Endometrial microvascular endothelial cells (primary cell): ENCODE measurements around the gene CD47. TPM values are rescaled to one million over a fixed set of nuclear protein-coding genes. Genes with fewer than 3 reads are reported as not detected.

Experiments
- in situ Hi-C: cut with HindIII; loops from 2 replicates; pipeline ENCODE4 v1.10.0; 2017; ENCODE audit warnings: low sequenced_read_pairs, low pct_unique_long_range_greater_than_20kb; ENCODE audit errors: inconsistent ontology term
- total RNA-seq: library from RNA; depleted of rRNA; stranded (reverse); fragments of >200 nt; gene quantifications from one replicate; pipeline ENCODE4 v1.2.3, GENCODE V29; 2015; ENCODE audit errors: inconsistent ontology term

Gene CD47
- total RNA-seq, 1 donor from 2014 or later: 74.9 TPM

DNA sequence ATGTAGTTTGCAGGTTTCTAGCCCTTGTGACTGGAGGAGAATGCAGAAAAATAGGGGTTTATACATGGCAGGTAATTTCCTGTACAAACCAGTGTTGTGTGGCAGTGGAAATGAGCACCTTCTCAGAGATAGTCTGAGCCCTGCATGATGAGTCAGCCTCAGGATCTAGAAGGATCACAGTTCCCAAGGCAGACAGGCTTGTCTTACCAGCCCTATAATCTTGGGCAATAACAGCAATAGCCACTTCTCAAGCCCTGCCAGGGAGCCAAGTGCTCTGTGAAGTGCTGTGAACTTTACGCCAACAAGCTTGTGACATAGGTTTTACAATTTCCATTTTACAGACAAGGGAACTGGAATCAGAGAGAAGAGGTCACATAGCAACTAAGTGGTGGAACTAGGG, 89.4 kb downstream of the CD47 start:
- in situ Hi-C loops: no loop called here

DNA sequence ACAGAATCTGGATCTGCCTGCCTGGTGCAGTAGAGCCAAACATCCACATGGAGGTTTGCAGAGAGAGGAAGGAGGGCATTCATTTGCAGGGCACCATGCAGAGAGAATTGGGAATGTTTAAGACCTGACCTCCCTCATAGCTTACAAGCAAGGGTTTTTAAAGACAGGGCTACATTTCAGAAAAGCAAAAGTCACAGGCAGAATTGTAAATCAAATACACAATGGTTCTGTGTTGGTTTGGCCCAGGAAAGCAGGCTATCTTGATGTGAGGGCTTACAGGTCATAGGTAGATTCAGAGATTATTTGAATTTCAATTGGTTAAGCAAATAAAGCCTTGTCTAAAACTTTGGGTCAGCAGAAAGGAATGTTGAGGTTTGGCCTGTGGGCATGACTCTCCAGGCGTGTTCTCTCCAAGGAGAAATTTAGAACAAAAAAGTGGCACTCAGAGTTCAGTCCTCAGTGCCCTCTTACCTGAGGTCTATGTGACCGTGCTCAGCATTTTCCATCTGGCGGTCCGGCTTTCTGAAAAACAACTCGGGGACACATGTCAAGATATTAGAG, 91.5 kb downstream of the CD47 start:
- in situ Hi-C loops: no loop called here

DNA sequence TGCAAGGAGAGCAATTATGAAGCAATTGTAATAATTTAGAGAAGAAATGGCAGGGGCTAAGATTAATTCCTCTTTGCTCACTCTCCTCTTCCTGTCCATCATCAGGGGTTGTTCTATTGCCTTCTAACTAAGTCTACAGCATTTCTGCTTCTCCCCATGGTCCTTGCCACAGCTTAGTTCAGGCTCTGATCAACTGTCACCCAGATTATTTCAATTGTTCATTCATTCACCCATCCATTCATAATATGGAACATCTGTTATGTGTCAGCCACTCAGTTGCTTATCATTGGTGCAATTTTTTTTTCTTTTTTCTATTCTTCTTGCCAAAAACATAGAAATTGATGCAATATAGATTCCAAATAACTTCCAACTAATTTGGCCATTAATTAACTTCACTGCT, 93.2 kb downstream of the CD47 start:
- in situ Hi-C loops: no loop called here

DNA sequence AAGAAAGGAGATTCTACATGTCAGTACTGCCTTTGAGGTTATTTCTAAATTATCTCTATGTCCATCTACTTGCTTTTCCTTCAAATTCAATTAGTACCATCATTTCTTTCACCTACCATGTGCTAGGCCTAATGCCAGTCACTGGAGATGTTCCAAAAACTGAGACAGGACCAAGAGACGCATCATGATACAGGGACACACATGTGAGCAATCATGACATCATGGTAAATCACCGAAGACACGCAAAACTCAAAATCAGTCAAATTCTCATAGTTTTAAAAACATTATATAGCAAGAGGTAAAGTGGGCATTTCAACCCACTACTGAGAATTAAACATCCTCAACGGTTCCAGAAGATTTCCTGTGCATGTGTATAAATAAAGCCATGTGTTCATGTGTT, 95.0 kb downstream of the CD47 start:
- in situ Hi-C loops: no loop called here

DNA sequence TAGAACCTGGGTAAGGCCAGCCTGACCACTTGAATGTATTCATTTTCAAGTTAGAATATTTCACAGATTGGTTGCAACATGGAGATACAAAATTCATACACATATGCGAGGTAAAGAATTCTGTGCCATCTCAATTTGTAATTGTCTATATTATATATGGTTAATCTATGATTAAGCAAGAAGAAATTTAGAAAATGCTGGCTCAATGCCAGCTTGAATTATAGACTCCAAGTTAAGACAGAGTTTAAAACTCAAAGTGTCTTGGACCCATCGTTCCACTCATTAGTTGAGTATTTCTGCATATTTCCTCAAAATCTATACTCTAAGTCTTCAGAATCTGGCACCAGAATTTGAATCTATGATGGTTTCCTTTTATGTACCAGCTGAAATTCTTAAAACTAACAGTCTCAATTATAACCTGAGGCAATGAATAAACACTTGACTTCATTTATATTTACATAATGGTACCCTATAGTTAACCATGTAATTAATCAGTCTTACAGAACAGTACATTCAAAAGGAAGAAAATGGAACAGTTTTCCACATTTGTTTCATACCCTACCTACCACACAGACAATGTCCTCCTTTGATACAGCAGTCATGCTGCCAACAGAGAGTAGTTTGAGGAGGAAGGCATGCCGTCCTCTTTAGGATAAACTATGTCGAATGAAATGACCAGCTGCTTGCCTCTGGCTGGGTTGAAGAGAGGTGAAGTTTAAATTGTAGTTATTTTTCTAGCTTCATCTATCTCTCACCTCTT, 95.7 kb downstream of the CD47 start:
- in situ Hi-C loops: no loop called here

DNA sequence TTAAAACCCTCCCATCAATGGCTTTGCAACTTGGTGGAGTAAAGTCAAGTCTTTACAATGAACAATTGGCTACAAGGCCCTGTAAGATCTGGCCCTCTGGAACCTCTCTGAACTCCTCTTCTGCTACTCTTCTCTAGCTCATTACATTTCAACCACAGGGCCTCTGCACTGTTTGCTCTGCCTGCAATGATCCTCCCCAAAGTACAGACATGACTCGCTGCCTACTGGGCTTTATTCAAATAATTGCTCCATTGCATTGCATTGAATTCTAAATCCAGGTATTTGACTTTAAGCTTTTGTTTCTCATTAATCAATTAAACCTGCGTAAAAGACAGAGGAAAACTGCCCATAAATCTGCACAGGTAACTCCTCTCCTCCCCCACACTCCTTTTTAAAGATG, 96.7 kb downstream of the CD47 start:
- in situ Hi-C loops: no loop called here

DNA sequence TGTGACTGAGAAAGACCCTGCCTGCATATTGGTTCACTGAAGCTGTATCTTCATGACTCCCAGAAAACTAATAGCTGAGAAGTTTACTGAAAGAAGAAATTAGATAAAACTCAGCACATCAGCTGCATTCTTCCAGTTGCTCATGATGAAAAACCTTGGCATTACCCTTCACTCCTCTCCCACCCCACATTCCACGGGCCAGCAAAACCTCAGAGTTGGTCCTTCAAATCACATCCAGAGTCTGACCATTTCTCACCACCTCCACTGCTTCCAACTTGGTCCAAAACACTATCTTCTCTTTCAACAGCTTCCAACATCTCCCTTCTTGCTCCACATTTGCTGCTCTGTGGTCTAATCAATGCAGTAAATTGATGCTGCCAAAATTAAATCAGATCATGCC, 97.1 kb downstream of the CD47 start:
- in situ Hi-C loops: no loop called here

Other genes with a start within 250 kb of the CD47 start
- gene IFT57, start 131.4 kb upstream of the CD47 start, total RNA-seq: 19.3 TPM
- not detected for gene HHLA2, start 205.5 kb upstream of the CD47 start, total RNA-seq